Measurements from ENCODE around the gene CCR1.

CCR1 gene

GRCh38 chr3:46193436-46193835, 14.7 kb downstream of the CCR1 start:
- Histone ChIP-seq H3K27me3 (ENCODE audit: insufficient read depth, low read depth) (no peaks in the 10 kb centered on the region), H3K36me3 (ENCODE audit: insufficient read depth) (no peaks in the 10 kb centered on the region; the same call in 1 of the 2 replicates), H3K4me1 (ENCODE audit: low read depth, poor library complexity, severe bottlenecking) (peaks cover 15% of the 10 kb centered on the region), H3K4me2 (no peak overlapping the region), H2AFZ (ENCODE audit: low read depth) (no peak overlapping the region), H3K4me3 (IDR thresholded peaks at IDR 0.05; ENCODE audit: insufficient read depth, low read depth, low read length) (no peak overlapping the region), H3K9ac (no peak overlapping the region), H3K27ac (no peak overlapping the region), H4K20me1 (ENCODE audit: insufficient read depth) (no peaks in the 10 kb centered on the region), H3K79me2 (ENCODE audit: insufficient read depth, low read depth) (no peaks in the 10 kb centered on the region)
- TF ChIP-seq CTCF (conservative IDR thresholded peaks at IDR 0.05; ENCODE audit: low read depth, low read length), result no peak

- no peaks in the 10 kb centered on the region for H4K20me1 ChIP-seq (ENCODE audit: insufficient read depth)
- TF ChIP-seq CTCF (conservative IDR thresholded peaks at IDR 0.05; ENCODE audit: low read depth, low read length), result no peak
- H3K36me3 ChIP-seq (ENCODE audit: insufficient read depth), result no peaks in the 10 kb centered on the region; the same call in 1 of the 2 replicates
- no peaks in the 10 kb centered on the region for H3K27me3 ChIP-seq (ENCODE audit: insufficient read depth, low read depth)
- H3K4me3 ChIP-seq (IDR thresholded peaks at IDR 0.05; ENCODE audit: insufficient read depth, low read depth, low read length), result no peak overlapping the region
- H3K4me2 ChIP-seq, result no peak overlapping the region
- H3K27ac ChIP-seq, result no peak overlapping the region
- H3K4me1 ChIP-seq (ENCODE audit: low read depth, poor library complexity, severe bottlenecking), result peaks cover 20% of the 10 kb centered on the region
- no peak overlapping the region for H2AFZ ChIP-seq (ENCODE audit: low read depth)
- H3K79me2 ChIP-seq (ENCODE audit: insufficient read depth, low read depth), result no peaks in the 10 kb centered on the region
- H3K9ac ChIP-seq, result no peak overlapping the region
These were observed 15.2 kb downstream of the CCR1 start for GRCh38 chr3:46192939-46193338.

GRCh38 chr3:46191730-46192129, 16.4 kb downstream of the CCR1 start:
- Histone ChIP-seq H3K27me3 (ENCODE audit: insufficient read depth, low read depth) (no peaks in the 10 kb centered on the region), H3K79me2 (ENCODE audit: insufficient read depth, low read depth) (no peaks in the 10 kb centered on the region), H3K4me3 (IDR thresholded peaks at IDR 0.05; ENCODE audit: insufficient read depth, low read depth, low read length) (no peak overlapping the region), H3K36me3 (ENCODE audit: insufficient read depth) (no peaks in the 10 kb centered on the region; the same call in 1 of the 2 replicates), H3K9ac (no peak overlapping the region), H3K4me2 (no peak overlapping the region), H3K4me1 (ENCODE audit: low read depth, poor library complexity, severe bottlenecking) (peaks cover 32% of the 10 kb centered on the region), H4K20me1 (ENCODE audit: insufficient read depth) (no peaks in the 10 kb centered on the region), H2AFZ (ENCODE audit: low read depth) (no peak overlapping the region), H3K27ac (no peak overlapping the region)
- no peak for TF ChIP-seq CTCF (conservative IDR thresholded peaks at IDR 0.05; ENCODE audit: low read depth, low read length)

- no peak for TF ChIP-seq CTCF (conservative IDR thresholded peaks at IDR 0.05; ENCODE audit: low read depth, low read length)
- Histone ChIP-seq H3K27ac (no peak overlapping the region), H3K79me2 (ENCODE audit: insufficient read depth, low read depth) (no peaks in the 10 kb centered on the region), H4K20me1 (ENCODE audit: insufficient read depth) (no peaks in the 10 kb centered on the region), H3K4me3 (IDR thresholded peaks at IDR 0.05; ENCODE audit: insufficient read depth, low read depth, low read length) (no peak overlapping the region), H2AFZ (ENCODE audit: low read depth) (no peak overlapping the region), H3K9ac (no peak overlapping the region), H3K4me2 (no peak overlapping the region; the same call in 1 of the 2 replicates), H3K36me3 (ENCODE audit: insufficient read depth) (no peaks in the 10 kb centered on the region), H3K27me3 (ENCODE audit: insufficient read depth, low read depth) (no peaks in the 10 kb centered on the region), H3K4me1 (ENCODE audit: low read depth, poor library complexity, severe bottlenecking) (peaks cover 42% of the 10 kb centered on the region)
These were observed 19.4 kb downstream of the CCR1 start for GRCh38 chr3:46188708-46189107.
